CD4-positive, alpha-beta T cell treated with Interferon alpha-2 for 1 hour (primary cell): Measurements from ENCODE around the gene HAL.
"Not testable (repeated sequence)": the region's sequence is repeated elsewhere in the genome, so short reads cannot be mapped to it uniquely, and the experiment has no call there.

Experiments
- DNase-seq, 2 donors: peaks; one replicate each; pipeline ENCODE4 v3.0.0-alpha.2; 2020 to 2022

HAL gene

DNA sequence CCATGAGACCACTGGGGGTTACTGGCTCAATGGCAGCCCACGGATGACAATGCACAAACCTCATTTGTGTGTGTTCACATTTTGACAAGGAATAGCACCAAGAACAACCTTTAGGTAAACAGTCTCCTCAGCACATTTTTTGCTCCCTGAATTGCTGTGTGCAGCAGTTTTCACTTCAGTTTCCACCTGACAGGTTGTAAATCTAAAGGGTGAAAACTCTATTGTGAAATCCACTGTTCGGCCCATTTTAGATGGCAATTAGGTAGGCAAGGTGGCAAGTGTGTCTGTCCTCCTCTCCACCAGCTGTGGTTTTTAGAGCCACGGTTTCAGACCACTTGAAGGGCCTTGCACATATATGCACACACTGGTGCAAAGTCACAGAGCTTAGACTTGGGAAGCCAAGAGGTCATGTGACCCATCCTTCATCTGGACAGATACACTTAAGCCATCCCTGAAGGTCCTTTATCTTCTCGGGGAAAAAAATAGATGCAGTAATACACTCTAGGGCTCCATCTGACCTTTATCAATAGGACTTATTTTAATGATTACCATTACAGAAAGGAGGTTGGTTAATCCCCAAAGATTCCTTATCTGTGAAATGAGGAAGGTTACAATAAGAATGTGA is 23.2 kb downstream of the HAL start:
- DNase-seq, result no peak

DNA sequence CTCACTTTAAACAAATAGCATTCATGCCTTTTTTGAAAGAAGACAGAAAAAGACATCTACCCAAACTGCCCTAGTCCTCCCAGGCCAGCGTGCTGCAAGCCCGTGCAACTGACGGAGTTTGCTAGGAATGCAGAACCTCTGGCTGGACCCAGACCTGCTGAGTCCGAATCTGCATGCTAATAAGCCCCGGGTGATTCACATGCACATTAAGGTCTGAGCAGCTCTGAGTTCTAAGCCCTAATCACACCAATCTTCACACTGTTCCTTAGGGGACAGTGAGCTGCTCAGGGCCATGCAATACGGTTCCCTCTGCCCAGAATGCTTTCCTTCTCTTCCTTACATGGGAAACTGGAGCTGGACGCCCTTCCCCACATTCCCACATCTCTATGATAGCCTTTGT is 25.2 kb downstream of the HAL start:
- DNase-seq, result no peak

- DNase-seq, result not testable (repeated sequence)
Observed at GRCh38 chr12:95969116-95969515, 27.0 kb downstream of the HAL start.

DNA sequence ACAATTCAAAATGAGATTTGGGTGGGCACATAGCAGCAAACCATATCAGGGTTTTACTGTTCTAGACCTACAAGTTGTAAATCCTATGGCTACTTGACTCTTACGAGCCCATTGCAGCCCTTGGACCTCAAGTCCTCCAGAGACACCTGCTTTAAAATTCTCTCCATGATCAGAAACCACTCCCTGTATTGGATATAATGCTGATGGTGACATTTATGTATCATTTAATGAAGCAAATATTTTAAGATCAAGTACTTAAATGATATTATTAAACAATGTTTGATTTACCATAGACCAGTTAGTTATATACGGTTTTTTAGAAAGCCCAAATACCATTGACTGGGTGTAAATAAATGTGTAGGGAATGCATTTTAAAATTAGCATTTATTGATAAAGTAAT is 28.8 kb downstream of the HAL start:
- DNase-seq, result no peak

GRCh38 chr12:95966287-95966870 is 29.8 kb downstream of the HAL start:
- DNase-seq, result no peak

GRCh38 chr12:95963096-95963495 is 33.0 kb downstream of the HAL start:
- no peak for DNase-seq

GRCh38 chr12:95962222-95962621 is 33.9 kb downstream of the HAL start:
- DNase-seq, result no peak

- DNase-seq, result no peak
Observed at GRCh38 chr12:95960241-95960640, 35.9 kb downstream of the HAL start.

GRCh38 chr12:95959107-95959506 is 37.0 kb downstream of the HAL start:
- DNase-seq, result peak in 1 of 2 donors; percentile 13

DNA sequence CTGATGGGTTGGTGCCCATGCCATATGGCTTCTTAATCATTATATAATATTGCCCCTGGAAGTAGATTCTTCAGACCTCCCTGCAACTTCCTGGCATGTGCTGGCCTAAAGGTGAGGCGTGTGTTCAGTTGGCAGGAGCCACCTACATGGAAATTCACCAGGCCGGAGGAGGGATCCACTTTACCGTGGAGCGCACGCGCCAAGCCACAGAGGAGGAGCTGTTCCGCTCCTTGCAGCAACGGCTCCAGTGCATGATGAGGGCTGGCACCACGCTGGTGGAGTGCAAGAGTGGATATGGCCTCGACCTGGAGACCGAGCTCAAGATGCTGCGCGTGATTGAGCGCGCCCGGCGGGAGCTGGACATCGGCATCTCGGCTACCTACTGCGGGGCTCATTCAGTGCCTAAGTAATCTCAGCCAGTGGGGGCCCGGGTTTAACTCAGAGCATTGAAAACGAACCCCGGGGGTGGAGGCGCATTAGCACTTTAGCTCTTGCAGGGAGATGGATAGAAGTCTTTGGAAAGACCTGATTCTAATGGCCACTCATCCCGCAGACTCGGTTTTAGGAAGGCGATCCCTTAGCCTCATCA is 39.5 kb downstream of the HAL start:
- DNase-seq, result no peak

- DNase-seq, result no peak
Observed at GRCh38 chr12:95955549-95956159, 40.5 kb downstream of the HAL start.

DNA sequence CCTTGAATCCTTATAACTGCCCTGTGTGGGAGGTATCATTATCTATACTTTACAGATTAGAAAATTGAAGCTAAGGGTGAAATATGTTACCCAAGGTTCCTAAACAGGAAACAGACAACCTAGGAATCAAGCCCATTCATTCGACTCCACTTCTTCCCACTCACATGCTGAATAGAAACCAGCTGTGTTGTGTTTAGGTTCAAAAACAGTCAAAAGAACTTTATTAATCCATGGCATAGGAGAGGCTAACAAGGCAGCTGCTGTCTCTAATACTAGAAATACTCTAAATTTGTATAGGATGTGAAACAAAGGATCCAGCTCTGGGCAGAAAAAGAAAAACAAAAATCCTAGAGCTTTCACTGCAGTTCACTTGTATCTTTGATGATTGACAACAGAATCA is 43.1 kb downstream of the HAL start:
- DNase-seq, result no peak

- DNase-seq, result no peak
Observed at GRCh38 chr12:95951515-95951914, 44.6 kb downstream of the HAL start.

- no peak for DNase-seq
Observed at GRCh38 chr12:95949477-95950206, 46.5 kb downstream of the HAL start.

GRCh38 chr12:95944108-95944704 is 51.9 kb downstream of the HAL start:
- no peak for DNase-seq

DNA sequence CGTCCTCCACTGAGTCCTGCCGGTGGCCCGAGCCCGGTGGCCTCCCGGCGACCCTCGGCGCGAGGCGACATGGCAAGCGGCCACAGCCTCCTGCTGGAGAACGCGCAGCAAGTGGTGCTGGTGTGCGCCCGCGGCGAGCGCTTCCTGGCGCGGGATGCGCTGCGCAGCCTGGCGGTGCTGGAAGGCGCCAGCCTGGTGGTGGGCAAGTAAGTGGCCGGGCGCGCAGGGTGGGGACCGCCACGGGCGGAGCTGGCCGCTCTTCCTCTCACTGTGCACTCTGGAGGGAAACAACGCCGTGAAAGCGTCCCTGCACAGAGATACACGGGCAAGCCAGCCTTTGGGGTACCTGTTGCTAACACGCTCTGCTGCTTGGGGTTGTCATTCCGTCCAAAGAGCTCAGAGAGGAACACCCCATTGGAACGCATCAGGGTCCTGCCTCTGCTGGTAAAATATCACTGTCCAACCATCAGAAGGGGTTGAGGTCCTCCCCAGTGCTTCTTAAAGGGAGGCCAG is 52.8 kb downstream of the HAL start, which contains the start of gene AMDHD1:
Gene AMDHD1, plus strand, starts transcription at position 2 of the 513 bp plus-strand sequence. Its CDS starts 68 bp downstream, at position 70.
- peak; percentile 40 to 66 for DNase-seq

DNA sequence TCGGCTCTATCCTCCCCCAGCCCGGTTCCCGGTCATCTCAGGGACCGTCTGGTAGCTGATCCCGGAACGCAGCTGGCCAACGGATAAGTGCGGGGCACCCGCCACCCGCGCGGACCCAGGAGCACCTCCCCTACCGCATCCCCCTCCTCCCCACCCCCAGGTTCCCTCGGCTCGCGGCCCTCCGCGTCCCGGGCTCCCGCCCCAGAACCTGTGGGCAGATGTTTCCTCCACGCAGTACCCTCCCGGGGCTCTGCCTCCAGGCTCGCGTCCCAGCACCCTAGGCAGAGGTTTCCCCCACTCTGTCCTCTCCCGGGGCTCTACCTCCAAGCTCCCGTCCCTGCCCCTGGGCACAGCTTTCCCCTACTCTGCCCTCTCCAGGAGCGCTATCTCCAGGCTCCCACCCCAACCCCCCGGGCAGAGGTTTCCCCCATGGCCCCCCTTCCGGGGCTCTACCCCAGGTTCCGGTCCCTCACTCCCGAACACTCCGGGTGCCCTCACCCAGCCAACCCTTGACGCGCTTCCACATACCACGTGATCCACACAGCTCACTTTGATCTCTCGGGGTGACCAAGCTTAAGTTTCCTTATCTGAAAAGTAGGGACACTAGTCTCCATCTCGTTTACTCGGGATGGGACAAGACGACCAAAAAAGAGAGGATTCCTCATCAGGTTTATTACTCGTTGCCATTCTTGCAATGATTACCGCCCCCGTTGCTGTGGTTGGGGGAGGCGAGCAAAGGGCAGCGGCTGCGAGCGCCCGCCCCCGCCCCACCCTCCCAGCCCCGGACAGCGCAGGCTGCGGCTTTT is 53.4 kb downstream of the HAL start, which contains the start of gene CCDC38:
Gene CCDC38, minus strand, starts transcription at position 91 of the 806 bp plus-strand sequence. CDS start 6,105 bp downstream, outside the sequence.
- DNase-seq, result peak; percentile 79 to 87

DNA sequence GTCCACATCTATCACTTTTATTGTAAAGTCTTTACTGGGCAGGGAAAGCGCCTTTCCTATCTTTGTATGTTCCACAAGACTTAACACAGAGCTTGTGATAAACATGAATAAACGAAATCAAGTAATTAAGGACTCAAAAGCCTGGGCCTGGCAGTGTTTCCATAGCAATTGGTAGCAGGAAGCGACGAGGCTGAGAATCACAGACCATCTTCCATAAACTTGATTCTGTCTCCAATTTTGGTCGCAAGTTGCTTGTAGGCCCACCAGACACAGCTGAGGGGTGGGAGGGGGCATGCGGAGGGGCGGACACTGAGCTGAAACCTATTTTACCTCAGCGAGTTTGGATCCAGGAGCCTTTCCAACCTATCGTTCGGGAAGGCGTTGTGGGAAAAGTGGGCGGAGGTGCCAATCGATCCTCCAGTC is 54.0 kb downstream of the HAL start:
- peak in 1 of 2 donors; percentile 10 for DNase-seq

GRCh38 chr12:95940514-95940913 is 55.6 kb downstream of the HAL start:
- no peak for DNase-seq
